Thoracic aorta (tissue), 2 donors: ENCODE data around the gene ZNF407. TPM values are rescaled to one million over a fixed set of nuclear protein-coding genes. Genes with fewer than 3 reads are reported as not detected.

Source experiments
- ATAC-seq: fragments of 150-250 bp; one replicate; pipeline ENCODE4 v1.8.0; 2017; ENCODE audit warnings: low read depth; ENCODE audit not compliant: insufficient number of reproducible peaks, low FRiP score
- DNase-seq: peaks from one replicate; pipeline ENCODE4 v3.0.0-alpha.2; 2020; ENCODE audit warnings: low spot score
- H3K27ac ChIP-seq, 2 donors: fragments of 200-600 bp; sonication (generic); 1 replicate in 1 of 2; 2 replicates in 1 of 2; pipeline ENCODE4 v1.5.1; 2016; ENCODE audit warnings: mild to moderate bottlenecking in 2 of 2, moderate library complexity in 2 of 2
- H3K27me3 ChIP-seq: fragments of 200-600 bp; sonication (generic); replicated peaks from 2 replicates; pipeline ENCODE4 v1.6.0; 2016; ENCODE audit warnings: mild to moderate bottlenecking; ENCODE audit not compliant: insufficient read depth
- H3K36me3 ChIP-seq: fragments of 200-600 bp; sonication (generic); one replicate; pipeline ENCODE4 v1.5.1; 2016
- H3K4me1 ChIP-seq, 2 donors: fragments of 200-600 bp; sonication (generic); 1 replicate in 1 of 2; 2 replicates in 1 of 2; pipeline versions ENCODE4 v1.5.1 to v1.6.0; 2016; ENCODE audit warnings: low read depth in 2 of 2, mild to moderate bottlenecking in 1 of 2; ENCODE audit not compliant: control insufficient read depth in 1 of 2
- H3K4me3 ChIP-seq: fragments of 200-600 bp; sonication (generic); 2 replicates; pipeline ENCODE4 v1.5.1; 2016; ENCODE audit warnings: mild to moderate bottlenecking
- H3K9me3 ChIP-seq: fragments of 200-600 bp; sonication (generic); 2 replicates; pipeline ENCODE4 v1.5.1; 2016
- CTCF ChIP-seq: fragments of 200-600 bp; sonication (generic); IDR thresholded peaks from one replicate; pipeline ENCODE4 v1.5.1; 2019; ENCODE audit warnings: antibody characterized with exemption
- total RNA-seq, 2 donors: library from RNA; depleted of rRNA; stranded (reverse); fragments of >200 nt; gene quantifications; one replicate each; pipeline versions ENCODE4 v1.1.0 to v1.2.3, GENCODE V29; 2016

Gene ZNF407
- total RNA-seq, 2 donors from 2014 or later, result 18.7 to 26.7 TPM

GRCh38 chr18:75063615-75064512 lies 466.2 kb downstream of the ZNF407 start:
- no peak overlapping the region for H3K4me3 ChIP-seq
- H3K36me3 ChIP-seq, result peaks cover 16% of the 10 kb centered on the region
- H3K27me3 ChIP-seq, result no peaks in the 10 kb centered on the region
- no peaks in the 10 kb centered on the region for H3K4me1 ChIP-seq
- DNase-seq (no peak), ATAC-seq (no peak)
- no peak overlapping the region for H3K27ac ChIP-seq
- H3K9me3 ChIP-seq, result no peaks in the 10 kb centered on the region
- TF ChIP-seq CTCF, result no peak

GRCh38 chr18:75064513-75064905 lies 466.8 kb downstream of the ZNF407 start:
- H3K4me3 ChIP-seq, result no peak overlapping the region
- no peak for TF ChIP-seq CTCF
- no peaks in the 10 kb centered on the region for H3K9me3 ChIP-seq
- no peak for DNase-seq
- peaks cover 16% of the 10 kb centered on the region for H3K36me3 ChIP-seq
- H3K4me1 ChIP-seq, result no peaks in the 10 kb centered on the region
- H3K27me3 ChIP-seq, result no peaks in the 10 kb centered on the region
- no peak for ATAC-seq
- H3K27ac ChIP-seq, result no peak overlapping the region

DNA sequence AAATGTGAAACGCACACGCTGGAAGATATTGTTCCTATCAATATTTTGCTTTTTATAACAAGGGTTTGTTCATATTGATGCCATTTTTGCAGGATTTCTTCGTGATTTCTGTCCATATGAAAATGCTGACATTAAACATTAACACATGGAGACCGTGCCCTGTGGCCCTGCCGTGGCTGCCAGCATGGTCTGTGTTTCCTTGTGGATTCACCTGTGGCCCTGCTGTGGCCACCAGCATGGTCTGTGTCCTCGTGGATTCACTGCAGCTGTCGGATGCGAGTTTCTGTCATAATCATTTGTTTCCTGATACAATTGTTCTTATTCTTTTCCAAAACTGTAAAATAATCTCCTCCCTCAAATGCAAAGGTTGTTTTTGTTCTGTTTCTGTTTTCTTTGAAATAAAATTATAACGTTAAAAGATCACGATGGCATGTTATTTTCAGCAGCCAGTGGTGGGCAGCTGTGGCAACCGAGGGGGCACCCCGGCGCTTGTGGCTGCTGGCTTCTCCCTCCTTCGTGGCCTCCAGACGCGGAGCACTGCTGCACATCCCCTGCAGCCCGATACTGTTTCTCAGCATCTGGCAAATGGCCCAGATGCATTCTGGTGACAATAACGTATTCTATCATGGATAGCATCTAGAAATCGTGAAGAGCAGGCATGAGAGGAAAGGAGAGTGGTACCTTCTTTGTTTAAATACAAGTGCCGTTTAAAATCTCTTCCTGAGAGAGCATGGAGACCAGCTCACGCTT lies 467.8 kb downstream of the ZNF407 start:
- Histone ChIP-seq H3K4me1 (no peaks in the 10 kb centered on the region), H3K9me3 (no peaks in the 10 kb centered on the region), H3K27ac (no peak overlapping the region), H3K36me3 (peaks cover 16% of the 10 kb centered on the region), H3K4me3 (no peak overlapping the region), H3K27me3 (no peaks in the 10 kb centered on the region)
- no peak for TF ChIP-seq CTCF
- DNase-seq (no peak), ATAC-seq (no peak)

DNA sequence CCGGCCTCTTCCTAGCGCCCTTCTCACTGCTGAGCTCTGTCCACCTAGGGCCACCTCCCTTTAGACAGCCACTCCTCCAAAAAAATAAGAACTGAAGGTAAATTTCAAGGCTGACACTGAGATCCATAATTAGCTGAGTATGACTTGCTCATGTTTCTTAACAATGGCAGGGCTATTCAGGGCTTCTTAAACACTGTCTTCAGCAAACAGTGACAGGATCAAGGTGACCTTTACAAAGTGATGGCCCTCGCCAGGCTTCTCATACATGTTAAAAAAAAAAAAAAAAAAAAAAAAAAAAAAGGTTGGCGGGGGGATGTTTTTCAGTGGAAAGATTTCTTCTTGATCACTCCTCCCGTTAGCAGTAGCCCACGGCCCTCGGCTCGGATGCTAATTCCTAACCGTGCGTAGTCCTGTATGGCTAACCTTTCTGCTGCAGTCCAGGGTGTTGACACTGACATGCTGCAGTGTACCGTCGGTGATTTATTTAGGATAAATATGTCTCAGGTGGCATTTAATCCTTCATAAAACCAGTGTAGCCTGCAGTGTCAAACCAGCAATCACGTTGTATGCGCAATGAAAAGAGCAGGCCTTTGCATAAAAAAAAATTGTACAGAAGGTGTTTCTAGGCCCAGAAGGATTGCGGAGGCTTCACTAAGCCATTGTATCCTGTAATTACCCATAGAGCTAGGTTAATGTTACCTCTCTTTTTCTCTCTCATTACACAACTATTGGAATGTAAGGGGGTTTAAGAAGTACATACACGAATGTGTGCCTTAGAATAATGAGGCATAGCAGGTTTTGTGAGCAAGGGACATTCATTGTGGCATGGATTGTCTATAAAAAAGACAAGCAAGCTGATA lies 468.6 kb downstream of the ZNF407 start:
- Histone ChIP-seq H3K4me1 (no peaks in the 10 kb centered on the region), H3K9me3 (no peaks in the 10 kb centered on the region), H3K36me3 (peaks cover 16% of the 10 kb centered on the region), H3K27ac (no peak overlapping the region), H3K4me3 (no peak overlapping the region), H3K27me3 (no peaks in the 10 kb centered on the region)
- no peak for TF ChIP-seq CTCF
- ATAC-seq (no peak), DNase-seq (no peak)

DNA sequence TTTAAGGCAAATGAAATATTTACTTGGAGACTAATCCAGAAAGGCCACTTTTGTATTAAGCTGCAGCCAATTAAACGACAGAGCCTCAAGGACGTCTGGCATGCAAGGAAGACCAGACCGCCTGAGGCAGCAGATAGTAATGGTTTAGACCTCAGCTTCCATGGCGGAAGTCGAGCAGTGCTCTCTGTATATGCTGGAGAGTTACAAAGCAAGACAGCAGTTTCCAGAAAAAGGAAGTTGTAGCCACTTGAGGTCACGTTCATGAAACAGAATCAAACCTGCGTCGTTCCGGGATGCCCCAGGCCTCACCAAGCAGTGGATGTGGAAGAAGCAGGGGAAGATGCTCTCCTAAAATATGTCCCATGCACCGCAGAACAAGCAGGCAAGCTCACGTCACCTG lies 469.3 kb downstream of the ZNF407 start:
- H3K36me3 ChIP-seq, result peaks cover 16% of the 10 kb centered on the region
- no peaks in the 10 kb centered on the region for H3K27me3 ChIP-seq
- TF ChIP-seq CTCF, result no peak
- H3K9me3 ChIP-seq, result no peaks in the 10 kb centered on the region
- H3K4me1 ChIP-seq, result no peaks in the 10 kb centered on the region
- no peak for DNase-seq
- H3K27ac ChIP-seq, result no peak overlapping the region
- no peak for ATAC-seq
- H3K4me3 ChIP-seq, result no peak overlapping the region
